GM12873 (cell line): ENCODE data around the gene XRCC2.

Experiments used
- TF ChIP-seq, protein P1 (sequence below): IDR thresholded peaks from 2 replicates; pipeline ENCODE4 v1.5.1; 2012; ENCODE audit warnings: low read depth, mild to moderate bottlenecking, moderate library complexity, low read length, control low read depth; ENCODE audit not compliant: insufficient read depth; ENCODE audit errors: missing control alignments

XRCC2 gene

DNA sequence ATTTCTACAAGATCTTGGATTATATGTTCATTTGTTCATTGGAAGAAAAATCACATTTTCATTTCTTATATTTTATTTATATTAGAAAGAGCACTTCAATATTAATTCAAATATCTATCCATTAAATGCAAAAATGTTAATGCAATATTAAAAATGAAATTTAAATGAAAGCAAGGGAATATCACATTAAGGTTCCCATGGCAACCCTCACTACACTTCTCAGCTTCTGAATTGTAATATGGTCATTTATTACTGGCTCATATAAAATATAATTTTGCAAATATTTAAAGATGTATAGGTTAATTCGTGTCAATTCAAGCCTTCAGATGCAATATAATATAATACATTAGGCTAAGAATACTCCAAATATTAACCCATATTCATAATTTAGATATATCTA lies 38.8 kb downstream of the XRCC2 start:
- TF ChIP-seq, protein P1, sequence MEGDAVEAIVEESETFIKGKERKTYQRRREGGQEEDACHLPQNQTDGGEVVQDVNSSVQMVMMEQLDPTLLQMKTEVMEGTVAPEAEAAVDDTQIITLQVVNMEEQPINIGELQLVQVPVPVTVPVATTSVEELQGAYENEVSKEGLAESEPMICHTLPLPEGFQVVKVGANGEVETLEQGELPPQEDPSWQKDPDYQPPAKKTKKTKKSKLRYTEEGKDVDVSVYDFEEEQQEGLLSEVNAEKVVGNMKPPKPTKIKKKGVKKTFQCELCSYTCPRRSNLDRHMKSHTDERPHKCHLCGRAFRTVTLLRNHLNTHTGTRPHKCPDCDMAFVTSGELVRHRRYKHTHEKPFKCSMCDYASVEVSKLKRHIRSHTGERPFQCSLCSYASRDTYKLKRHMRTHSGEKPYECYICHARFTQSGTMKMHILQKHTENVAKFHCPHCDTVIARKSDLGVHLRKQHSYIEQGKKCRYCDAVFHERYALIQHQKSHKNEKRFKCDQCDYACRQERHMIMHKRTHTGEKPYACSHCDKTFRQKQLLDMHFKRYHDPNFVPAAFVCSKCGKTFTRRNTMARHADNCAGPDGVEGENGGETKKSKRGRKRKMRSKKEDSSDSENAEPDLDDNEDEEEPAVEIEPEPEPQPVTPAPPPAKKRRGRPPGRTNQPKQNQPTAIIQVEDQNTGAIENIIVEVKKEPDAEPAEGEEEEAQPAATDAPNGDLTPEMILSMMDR = no peak

DNA sequence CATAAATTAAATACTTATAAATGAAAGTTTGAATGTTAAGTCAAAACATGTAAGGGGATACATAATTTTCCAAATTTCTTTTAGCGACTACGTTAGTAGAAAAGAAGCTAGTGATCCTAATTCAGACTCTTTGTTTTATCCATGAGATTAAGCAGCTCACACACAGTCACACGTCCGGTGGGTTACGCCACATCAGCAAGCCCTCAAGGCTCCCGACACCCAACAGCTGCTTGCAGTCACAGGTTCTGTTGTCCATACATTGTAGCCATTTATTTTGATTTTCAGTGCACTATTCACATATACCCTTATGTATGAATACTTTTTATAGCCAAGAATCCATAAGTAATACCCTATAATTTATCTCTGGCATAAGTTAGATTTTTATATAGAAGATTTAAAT lies 39.5 kb downstream of the XRCC2 start:
- TF ChIP-seq, protein P1 = no peak

DNA sequence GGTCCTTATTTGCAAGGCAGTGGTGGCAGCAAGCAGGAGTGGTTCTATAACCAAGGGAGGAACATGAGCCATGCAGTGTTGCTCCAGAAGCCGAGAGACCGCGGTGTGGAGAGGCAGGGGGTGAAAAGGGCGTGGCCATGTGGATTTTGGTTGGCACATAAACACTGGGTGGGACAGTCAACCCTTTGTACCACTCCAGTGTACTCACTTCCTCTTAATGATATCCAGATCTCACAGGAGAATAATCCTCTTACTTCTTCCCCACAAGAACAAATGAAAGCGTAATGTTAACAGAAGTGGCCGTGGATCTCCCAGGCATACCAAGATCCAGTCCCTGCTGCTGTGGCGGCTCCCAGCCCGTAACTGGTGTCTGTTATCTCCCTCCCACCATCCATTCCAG lies 42.4 kb downstream of the XRCC2 start:
- TF ChIP-seq, protein P1 = no peak

DNA sequence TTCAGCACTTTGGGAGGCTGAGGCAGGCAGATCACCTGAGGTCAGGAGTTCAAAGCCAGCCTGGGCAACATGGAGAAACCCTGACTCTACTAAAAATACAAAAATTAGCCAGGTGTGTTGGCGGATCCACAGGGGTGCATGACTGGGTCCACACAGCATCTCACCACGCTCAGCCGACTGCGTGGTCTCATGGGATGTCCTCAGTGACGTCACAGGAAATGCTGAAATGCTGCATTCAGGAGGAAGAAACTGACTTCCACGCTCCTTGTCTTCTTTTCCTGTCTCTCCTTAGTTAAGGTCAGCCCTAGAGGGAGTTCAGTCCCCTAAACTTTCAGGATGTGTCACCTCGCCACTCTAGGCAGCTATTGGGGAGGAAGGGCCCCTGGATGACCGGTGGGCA lies 42.9 kb downstream of the XRCC2 start:
- TF ChIP-seq, protein P1 = no peak

DNA sequence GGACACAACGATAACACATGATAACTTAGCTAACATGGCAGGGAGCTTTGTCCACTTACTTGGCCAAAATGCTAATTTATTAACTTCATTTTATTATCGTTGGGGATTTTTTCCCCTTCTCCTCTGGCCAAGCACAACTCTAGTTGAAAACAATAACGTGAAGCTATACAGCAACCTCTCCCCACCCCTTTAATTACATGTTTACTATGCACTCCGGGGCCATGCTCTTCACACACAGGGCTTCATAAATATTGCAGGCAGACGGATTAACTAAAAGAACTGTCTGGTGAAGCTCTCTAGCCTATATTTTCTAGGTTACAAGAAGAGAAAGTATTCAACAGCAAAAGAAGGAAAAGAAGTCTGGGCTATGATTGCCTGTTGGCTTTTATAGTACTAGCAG lies 51.7 kb downstream of the XRCC2 start:
- TF ChIP-seq, protein P1 = no peak

DNA sequence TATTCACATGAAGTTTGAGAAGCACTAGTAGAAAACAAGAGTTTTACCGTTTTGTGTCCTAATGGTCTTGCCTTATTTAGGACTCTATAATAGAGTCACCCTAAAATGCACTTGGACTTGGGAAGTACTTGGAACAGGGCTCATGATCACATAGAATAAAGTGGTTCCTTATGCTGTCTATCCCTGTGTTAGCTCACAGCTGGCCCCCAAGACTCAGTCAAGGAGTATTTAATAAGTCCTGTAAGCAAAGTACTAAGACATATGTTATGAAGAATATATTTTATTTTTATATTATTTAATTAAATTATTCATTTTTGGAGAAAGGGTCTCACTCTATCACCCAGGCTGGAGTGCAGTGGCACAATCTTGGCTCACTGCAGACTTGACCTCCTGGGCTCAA lies 54.5 kb downstream of the XRCC2 start:
- TF ChIP-seq, protein P1 = no peak

GRCh38 chr7:152619027-152619739 lies 56.8 kb downstream of the XRCC2 start:
- TF ChIP-seq, protein P1 = no peak

DNA sequence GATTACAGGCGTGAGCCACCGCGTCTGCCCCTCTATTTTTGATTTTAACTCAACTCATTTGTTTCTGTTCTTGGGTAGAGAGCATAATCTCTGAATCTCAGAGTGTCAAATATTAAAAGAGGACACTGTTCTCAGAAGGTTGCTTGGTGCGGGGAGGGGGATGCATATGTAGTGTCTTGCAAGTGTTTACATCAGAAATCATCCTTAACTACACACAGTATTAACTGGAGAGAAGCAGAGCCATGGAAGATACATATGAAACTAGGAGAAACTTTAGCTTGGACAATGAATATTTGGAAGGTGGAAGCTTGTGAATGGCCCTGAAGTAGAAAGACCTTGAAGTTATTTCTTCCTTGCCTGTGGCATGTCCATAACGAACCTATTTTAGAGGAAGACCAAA lies 57.5 kb downstream of the XRCC2 start:
- TF ChIP-seq, protein P1 = no peak
